GM18870 (cell line): ENCODE results near the gene SIGLEC9.

Experiments
- ATAC-seq: cut with Tn5 transposase; IDR thresholded peaks from one replicate; pipeline ENCODE4 v1.9.1; 2021; ENCODE audit warnings: moderate library complexity; ENCODE audit not compliant: unreplicated experiment

The SIGLEC9 gene

GRCh38 chr19:51173681-51174080 lies 49.0 kb downstream of the SIGLEC9 start:
- no peak for ATAC-seq

GRCh38 chr19:51179256-51179655 lies 54.5 kb downstream of the SIGLEC9 start:
- no peak for ATAC-seq
